ENCODE data around the gene EGFL7. TPM values are rescaled to one million over a fixed set of nuclear protein-coding genes. Genes with fewer than 3 reads are reported as not detected.
"Not testable (repeated sequence)": the region's sequence is repeated elsewhere in the genome, so short reads cannot be mapped to it uniquely, and the experiment has no call there.

EGFL7 gene
- total and polyA plus RNA-seq, 4 donors, result 32.1 to 39.7 (median 36.5) TPM

DNA sequence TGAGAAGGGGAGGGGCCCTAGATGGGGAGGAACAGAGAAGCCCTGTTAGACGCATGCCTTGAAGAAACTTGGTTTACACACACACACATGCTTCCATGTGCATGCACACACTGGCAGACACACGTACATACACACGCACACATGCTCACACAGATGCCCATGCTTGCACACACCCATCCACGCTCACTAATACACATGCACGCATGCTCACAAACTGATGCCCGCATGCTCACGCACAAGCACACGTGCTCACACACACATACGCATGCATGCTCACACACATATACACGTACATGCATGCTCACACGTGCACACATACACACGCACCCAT lies 32.1 kb upstream of the EGFL7 start:
- Histone ChIP-seq H3K4me1 (ENCODE audit: control insufficient read depth in 4 of 4, insufficient read depth in 4 of 4, low read length in 3 of 4) (peaks cover 16 to 48% (median 34%) of the 10 kb centered on the region in 4 donors), H3K36me3 (ENCODE audit: control insufficient read depth in 4 of 4, insufficient read depth in 3 of 4, low read depth in 1 of 4, low read length in 3 of 4) (no peaks in the 10 kb centered on the region), H3K4me3 (ENCODE audit: low read depth in 1 of 3, low read length in 3 of 3) (no peak overlapping the region), H3K9me3 (ENCODE audit: control insufficient read depth in 4 of 4, low read length in 3 of 4) (no peaks in the 10 kb centered on the region), H3K27ac (ENCODE audit: low read depth in 1 of 2, low read length in 2 of 2) (no peak overlapping the region), H3K9ac (ENCODE audit: low read depth in 1 of 2, low read length in 2 of 2) (no peak overlapping the region), H3K27me3 (ENCODE audit: control insufficient read depth in 4 of 4, insufficient read depth in 4 of 4, low read length in 3 of 4) (no peaks in the 10 kb centered on the region)
- 54% methylated on average over 12 of the region's 12 CpGs for WGBS
- no peak for DNase-seq (ENCODE audit: low spot score)
- TF ChIP-seq, protein P1, sequence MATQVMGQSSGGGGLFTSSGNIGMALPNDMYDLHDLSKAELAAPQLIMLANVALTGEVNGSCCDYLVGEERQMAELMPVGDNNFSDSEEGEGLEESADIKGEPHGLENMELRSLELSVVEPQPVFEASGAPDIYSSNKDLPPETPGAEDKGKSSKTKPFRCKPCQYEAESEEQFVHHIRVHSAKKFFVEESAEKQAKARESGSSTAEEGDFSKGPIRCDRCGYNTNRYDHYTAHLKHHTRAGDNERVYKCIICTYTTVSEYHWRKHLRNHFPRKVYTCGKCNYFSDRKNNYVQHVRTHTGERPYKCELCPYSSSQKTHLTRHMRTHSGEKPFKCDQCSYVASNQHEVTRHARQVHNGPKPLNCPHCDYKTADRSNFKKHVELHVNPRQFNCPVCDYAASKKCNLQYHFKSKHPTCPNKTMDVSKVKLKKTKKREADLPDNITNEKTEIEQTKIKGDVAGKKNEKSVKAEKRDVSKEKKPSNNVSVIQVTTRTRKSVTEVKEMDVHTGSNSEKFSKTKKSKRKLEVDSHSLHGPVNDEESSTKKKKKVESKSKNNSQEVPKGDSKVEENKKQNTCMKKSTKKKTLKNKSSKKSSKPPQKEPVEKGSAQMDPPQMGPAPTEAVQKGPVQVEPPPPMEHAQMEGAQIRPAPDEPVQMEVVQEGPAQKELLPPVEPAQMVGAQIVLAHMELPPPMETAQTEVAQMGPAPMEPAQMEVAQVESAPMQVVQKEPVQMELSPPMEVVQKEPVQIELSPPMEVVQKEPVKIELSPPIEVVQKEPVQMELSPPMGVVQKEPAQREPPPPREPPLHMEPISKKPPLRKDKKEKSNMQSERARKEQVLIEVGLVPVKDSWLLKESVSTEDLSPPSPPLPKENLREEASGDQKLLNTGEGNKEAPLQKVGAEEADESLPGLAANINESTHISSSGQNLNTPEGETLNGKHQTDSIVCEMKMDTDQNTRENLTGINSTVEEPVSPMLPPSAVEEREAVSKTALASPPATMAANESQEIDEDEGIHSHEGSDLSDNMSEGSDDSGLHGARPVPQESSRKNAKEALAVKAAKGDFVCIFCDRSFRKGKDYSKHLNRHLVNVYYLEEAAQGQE (IDR thresholded peaks at IDR 0.05), result no peak
- TF ChIP-seq JUND (IDR thresholded peaks at IDR 0.05) (no peak), EGR1 (IDR thresholded peaks at IDR 0.05; ENCODE audit: low read depth in 2 of 2) (no peak), RAD21 (IDR thresholded peaks at IDR 0.05) (no peak), TAF1 (conservative IDR thresholded peaks at IDR 0.05) (no peak)
- TF ChIP-seq, protein P2, sequence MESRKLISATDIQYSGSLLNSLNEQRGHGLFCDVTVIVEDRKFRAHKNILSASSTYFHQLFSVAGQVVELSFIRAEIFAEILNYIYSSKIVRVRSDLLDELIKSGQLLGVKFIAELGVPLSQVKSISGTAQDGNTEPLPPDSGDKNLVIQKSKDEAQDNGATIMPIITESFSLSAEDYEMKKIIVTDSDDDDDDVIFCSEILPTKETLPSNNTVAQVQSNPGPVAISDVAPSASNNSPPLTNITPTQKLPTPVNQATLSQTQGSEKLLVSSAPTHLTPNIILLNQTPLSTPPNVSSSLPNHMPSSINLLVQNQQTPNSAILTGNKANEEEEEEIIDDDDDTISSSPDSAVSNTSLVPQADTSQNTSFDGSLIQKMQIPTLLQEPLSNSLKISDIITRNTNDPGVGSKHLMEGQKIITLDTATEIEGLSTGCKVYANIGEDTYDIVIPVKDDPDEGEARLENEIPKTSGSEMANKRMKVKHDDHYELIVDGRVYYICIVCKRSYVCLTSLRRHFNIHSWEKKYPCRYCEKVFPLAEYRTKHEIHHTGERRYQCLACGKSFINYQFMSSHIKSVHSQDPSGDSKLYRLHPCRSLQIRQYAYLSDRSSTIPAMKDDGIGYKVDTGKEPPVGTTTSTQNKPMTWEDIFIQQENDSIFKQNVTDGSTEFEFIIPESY (IDR thresholded peaks at IDR 0.05), result no peak

DNA sequence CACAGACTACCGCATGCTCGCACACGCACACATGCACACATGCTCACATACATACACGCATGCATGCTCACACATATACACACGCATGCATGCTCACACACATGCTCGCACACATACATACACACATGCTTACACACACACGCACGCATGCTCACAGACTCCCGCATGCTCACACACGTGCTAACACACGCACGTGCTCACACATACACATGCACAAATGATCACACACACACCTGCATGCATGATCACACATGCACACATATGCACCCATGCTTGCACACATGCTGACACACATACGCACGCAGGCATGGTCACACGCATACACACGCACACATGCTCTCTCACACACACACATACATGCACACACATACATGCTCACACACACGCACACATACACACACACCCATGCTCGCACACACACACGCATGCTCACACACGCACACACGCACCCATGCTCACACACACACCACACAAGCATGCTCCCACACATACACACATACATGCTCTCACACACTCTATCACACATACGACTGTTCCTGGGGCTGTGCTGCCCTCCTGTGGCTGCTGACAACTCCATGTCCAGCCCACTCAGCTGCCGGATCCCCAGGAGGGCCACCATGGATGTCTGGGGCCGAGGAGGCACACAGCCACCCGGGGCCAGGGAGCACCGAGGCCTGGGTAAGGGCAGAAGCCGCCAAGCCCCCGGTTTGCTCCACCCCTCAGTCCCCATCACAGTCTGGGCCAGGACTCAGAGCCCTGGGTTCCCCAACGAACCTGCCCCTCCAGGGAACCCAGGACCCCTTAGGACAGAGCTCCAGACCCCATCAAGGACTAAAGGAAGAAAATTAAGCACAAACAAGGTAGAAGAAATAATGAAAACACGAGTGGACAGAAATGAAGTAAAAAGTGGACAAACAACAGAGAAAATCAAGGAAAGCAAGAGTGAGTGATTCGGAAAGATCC lies 31.4 kb upstream of the EGFL7 start:
- H3K27ac ChIP-seq (ENCODE audit: low read depth in 1 of 2, low read length in 2 of 2), result no peak overlapping the region
- no peak overlapping the region for H3K4me3 ChIP-seq (ENCODE audit: low read depth in 1 of 3, low read length in 3 of 3)
- H3K9me3 ChIP-seq (ENCODE audit: control insufficient read depth in 4 of 4, low read length in 3 of 4), result no peaks in the 10 kb centered on the region
- no peaks in the 10 kb centered on the region for H3K36me3 ChIP-seq (ENCODE audit: control insufficient read depth in 4 of 4, insufficient read depth in 3 of 4, low read depth in 1 of 4, low read length in 3 of 4)
- H3K4me1 ChIP-seq (ENCODE audit: control insufficient read depth in 4 of 4, insufficient read depth in 4 of 4, low read length in 3 of 4), result peaks cover 11 to 41% (median 27%) of the 10 kb centered on the region in 4 donors
- TF ChIP-seq RAD21 (IDR thresholded peaks at IDR 0.05), result peak; percentile 95 to 99
- TF ChIP-seq, protein P3, sequence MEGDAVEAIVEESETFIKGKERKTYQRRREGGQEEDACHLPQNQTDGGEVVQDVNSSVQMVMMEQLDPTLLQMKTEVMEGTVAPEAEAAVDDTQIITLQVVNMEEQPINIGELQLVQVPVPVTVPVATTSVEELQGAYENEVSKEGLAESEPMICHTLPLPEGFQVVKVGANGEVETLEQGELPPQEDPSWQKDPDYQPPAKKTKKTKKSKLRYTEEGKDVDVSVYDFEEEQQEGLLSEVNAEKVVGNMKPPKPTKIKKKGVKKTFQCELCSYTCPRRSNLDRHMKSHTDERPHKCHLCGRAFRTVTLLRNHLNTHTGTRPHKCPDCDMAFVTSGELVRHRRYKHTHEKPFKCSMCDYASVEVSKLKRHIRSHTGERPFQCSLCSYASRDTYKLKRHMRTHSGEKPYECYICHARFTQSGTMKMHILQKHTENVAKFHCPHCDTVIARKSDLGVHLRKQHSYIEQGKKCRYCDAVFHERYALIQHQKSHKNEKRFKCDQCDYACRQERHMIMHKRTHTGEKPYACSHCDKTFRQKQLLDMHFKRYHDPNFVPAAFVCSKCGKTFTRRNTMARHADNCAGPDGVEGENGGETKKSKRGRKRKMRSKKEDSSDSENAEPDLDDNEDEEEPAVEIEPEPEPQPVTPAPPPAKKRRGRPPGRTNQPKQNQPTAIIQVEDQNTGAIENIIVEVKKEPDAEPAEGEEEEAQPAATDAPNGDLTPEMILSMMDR (IDR thresholded peaks at IDR 0.05; ENCODE audit: low read depth, low read length, missing input control), result peak; percentile 85
- no peak for TF ChIP-seq EGR1 (IDR thresholded peaks at IDR 0.05; ENCODE audit: low read depth in 2 of 2)
- TF ChIP-seq HNF4G (IDR thresholded peaks at IDR 0.05), result no peak
- H3K27me3 ChIP-seq (ENCODE audit: control insufficient read depth in 4 of 4, insufficient read depth in 4 of 4, low read length in 3 of 4), result no peaks in the 10 kb centered on the region
- 43% methylated on average over 31 of the region's 31 CpGs for WGBS
- peak; percentile 77 for DNase-seq (ENCODE audit: low spot score)
- no peak overlapping the region for H3K9ac ChIP-seq (ENCODE audit: low read depth in 1 of 2, low read length in 2 of 2)

DNA sequence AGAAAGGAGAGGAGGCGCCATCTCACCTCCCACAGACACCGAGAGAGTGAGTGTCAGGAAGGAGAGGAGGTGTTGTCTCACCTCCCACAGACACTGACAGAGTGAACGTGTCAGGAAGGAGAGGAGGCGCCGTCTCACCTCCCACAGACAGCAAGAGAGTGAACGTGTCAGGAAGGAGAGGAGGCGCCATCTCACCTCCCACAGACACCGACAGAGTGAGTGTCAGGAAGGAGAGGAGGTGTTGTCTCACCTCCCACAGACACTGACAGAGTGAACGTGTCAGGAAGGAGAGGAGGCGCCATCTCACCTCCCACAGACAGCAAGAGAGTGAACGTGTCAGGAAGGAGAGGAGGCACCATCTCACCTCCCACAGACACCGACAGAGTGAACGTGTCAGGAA lies 30.6 kb upstream of the EGFL7 start:
- peaks cover 5 to 35% (median 22%) of the 10 kb centered on the region in 4 donors for H3K4me1 ChIP-seq (ENCODE audit: control insufficient read depth in 4 of 4, insufficient read depth in 4 of 4, low read length in 3 of 4)

DNA sequence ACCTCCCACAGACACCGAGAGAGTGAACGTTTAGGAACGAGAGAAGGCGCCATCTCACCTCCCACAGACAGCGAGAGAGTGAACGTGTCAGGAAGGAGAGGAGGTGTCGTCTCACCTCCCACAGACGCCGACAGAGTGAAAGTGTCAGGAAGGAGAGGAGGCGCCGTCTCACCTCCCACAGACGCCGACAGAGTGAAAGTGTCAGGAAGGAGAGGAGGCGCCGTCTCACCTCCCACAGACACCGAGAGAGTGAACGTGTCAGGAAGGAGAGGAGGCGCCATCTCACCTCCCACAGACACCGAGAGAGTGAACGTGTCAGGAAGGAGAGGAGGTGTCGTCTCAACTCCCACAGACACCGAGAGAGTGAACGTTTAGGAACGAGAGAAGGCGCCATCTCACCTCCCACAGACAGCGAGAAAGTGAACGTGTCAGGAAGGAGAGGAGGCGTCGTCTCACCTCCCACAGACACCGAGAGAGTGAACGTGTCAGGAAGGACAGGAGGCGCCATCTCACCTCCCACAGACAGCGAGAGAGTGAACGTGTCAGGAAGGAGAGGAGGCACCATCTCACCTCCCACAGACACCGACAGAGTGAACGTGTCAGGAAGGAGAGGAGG lies 30.1 kb upstream of the EGFL7 start:
- H3K9ac ChIP-seq (ENCODE audit: low read depth in 1 of 2, low read length in 2 of 2); H3K4me3 ChIP-seq (ENCODE audit: low read depth in 1 of 3, low read length in 3 of 3); H3K27ac ChIP-seq (ENCODE audit: low read depth in 1 of 2, low read length in 2 of 2); H3K36me3 ChIP-seq (ENCODE audit: control insufficient read depth in 4 of 4, insufficient read depth in 3 of 4, low read depth in 1 of 4, low read length in 3 of 4); H3K9me3 ChIP-seq (ENCODE audit: control insufficient read depth in 4 of 4, low read length in 3 of 4); H3K27me3 ChIP-seq (ENCODE audit: control insufficient read depth in 4 of 4, insufficient read depth in 4 of 4, low read length in 3 of 4); DNase-seq (ENCODE audit: low spot score): not testable (repeated sequence)
- 78% methylated on average over 36 of the region's 36 CpGs for WGBS
- peaks cover 1 to 35% (median 20%) of the 10 kb centered on the region in 4 donors for H3K4me1 ChIP-seq (ENCODE audit: control insufficient read depth in 4 of 4, insufficient read depth in 4 of 4, low read length in 3 of 4)

More for the DNA sequence above, 30.6 kb upstream of the EGFL7 start:
- not testable (repeated sequence) for H3K4me3 ChIP-seq (ENCODE audit: low read depth in 1 of 3, low read length in 3 of 3); H3K36me3 ChIP-seq (ENCODE audit: control insufficient read depth in 4 of 4, insufficient read depth in 3 of 4, low read depth in 1 of 4, low read length in 3 of 4); DNase-seq (ENCODE audit: low spot score); H3K27me3 ChIP-seq (ENCODE audit: control insufficient read depth in 4 of 4, insufficient read depth in 4 of 4, low read length in 3 of 4); H3K9ac ChIP-seq (ENCODE audit: low read depth in 1 of 2, low read length in 2 of 2); H3K9me3 ChIP-seq (ENCODE audit: control insufficient read depth in 4 of 4, low read length in 3 of 4); H3K27ac ChIP-seq (ENCODE audit: low read depth in 1 of 2, low read length in 2 of 2)
- 45% methylated on average over 6 of the region's 13 CpGs for WGBS
